Activated CD4-positive, CD25-positive, alpha-beta regulatory T cell treated with anti-CD3 and anti-CD28 coated beads, Interleukin-2, amount 50 U/mL, for 72 hours (primary cell): ENCODE results near the gene SLAMF1.
A peak's percentile ranks its signal among the peaks of the same experiment; 100 is the strongest.

Experiments used
- DNase-seq: peaks from one replicate; pipeline ENCODE4 v3.0.0; 2021

SLAMF1 gene

DNA sequence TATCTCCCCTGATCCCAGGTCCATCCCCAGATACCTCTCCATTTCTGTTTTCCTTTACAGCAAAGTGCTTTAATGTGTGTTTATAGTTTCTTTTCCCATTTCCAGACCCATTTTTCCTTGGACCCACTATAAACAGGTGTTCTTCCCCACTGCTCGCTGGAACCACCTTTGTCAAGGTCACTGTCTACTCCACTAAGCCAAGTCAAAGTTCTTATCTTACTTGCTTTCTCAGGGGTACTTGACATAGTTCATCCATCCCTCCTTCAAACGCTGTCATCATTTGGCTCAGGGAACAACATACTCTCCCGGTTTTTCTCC, 8.3 kb downstream of the SLAMF1 start:
- DNase-seq = no peak

DNA sequence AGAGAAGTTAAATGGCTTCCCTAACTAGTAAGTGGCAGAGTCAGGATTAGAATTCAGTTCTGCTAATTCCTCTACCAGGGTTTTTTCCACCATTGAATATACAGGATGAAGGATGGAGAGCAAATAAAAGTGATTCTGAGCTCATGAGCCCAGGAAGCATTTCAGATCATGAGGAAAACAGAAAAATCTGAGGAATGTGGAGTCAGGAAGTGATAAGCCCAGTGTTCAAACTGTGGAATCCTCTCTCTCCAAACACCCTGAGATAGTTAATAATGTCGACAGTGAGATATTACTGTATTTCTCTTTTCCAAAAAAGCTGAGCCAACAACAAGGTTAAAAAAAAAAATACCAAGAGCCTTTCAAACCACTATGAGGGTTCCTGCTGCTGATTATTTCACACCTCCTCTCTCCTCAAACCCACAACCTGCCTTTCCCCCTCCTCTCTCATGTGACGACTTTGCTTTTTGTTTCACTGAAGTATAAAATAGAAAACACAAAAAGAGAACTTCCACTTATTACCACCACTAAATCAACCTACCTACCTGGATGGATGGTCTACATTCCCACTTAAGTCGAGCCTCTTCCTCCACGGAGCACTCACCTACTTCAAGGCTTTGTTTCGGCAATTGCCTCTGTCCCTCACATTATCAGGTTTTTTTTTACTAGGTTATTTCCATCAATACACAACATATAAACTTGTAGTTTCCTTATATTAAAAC, 8.9 kb downstream of the SLAMF1 start:
- no peak for DNase-seq

DNA sequence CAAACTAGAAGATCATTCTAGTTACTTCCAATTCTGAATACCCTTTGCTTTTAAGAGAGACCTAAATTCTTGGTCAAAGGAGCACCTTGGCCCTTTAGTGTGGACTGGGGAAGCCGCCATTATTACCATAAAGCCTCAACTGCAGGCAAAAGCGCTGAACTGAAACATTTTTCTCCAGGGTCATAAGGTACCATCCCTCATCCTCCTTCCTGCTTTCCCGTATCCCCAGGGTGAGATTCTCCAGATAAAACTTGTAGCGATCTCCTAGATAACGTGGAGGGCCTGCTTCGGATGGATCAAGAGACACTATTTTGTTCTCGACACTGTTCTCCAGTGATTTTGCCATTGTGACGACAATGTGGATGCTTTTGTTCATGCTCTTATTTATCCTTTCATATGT, 9.8 kb downstream of the SLAMF1 start:
- no peak for DNase-seq

DNA sequence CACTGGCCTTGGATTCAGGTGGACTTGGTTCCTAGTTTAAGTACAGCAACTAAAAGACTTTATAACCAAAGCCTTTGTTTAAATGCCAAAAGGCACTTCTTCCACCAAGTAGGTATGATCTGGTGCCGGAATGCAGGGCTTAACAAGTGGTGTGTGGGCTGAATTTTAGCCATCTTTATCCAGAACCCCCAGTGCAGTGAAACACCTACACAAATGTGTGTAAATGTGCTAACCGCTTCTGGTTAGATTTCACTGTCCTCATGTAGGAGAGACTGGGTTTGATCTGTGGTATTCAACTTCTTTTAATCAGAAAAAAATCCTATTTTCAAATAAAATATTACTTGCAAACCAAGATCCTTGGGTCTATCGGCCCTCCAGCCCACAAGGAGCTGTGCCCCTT, 10.3 kb downstream of the SLAMF1 start:
- DNase-seq = no peak

DNA sequence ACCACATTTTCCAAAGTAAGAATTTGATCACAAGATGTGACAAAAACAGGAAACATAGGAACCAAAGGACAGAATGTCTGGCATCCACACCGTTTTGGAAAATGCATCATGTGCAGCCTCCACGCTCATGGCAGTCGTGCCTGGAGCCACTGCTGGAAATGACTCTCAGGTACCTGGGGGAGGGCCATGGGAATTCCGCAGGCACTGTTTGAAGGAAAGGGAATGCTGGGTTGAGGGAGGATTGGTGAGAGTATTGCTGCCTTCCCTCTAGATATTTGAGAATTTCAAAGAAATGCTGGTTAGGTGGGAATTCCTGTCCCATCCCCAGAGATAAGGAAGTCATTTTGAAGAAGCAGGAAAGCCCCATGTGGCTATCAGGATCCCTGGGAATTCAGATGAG, 10.8 kb downstream of the SLAMF1 start:
- DNase-seq = no peak

DNA sequence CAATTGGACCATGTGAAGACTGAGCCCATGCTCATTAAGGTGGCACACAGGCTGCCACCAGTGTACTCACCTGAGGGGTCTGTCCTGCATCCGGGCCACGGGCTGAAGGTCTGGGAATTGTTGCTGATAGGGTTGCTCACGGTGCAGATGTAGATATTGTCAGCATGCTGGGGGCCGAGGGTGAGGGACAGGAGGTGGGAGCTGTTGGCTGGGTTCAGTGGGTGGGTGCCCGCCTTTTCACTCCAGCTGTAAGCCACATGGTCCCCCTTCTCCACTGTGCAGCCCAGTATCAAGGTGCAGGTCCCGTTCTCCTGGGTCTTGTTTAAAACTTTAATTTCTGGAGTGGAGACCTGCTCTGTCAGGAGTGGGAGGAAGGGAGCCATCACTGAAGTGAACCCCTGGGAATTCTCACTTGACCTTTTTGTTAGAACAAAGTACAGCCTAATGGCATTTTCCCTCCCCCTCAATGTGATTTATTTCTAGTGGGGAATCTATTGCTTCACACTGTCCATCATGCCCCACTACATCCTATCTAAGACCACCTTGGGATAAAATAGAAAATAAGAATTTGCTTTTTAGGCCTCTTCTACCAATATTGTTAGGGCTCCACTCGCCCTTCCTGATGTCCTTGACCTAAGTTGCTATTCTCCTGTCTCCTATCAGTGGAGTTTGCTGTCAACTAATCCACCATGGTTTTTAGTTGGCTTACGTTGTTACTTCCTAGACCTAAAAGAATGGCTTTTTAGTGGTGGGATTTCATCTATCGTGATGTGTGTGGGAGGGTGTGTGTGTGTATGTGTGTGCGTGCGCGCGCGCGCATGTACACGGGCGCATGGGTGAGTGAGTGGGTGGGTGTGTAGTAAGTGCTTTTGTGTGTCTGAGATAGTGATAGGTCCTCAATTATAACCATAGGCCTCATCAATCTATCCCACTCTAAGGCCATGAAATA, 12.0 kb downstream of the SLAMF1 start:
- no peak for DNase-seq

DNA sequence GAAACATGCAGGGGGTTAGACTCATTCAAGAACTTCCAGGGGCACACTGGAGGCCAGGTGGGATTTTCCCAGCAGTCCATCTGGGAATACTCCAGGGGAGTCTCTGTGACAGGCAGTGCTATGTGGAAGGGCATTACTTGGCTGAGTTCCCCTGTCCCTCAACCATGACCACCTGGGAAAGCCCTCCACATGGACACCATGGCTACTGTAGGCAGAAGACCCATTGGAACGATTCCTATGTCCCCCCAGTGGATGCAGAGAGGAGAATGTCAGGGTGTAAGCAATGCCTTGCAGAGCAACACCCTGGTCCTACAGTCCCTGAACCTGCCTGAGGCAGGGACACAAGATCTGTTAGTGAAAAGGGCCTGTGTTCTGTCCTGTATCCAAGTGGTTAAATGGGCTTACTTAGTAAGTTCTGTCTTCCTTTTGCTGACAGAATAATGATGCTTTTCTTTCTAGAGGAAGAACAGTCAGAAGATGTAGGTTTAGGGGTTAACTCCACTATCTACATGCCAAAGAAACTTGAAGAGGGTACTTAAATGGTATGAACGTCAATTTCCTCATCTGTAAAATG, 13.4 kb downstream of the SLAMF1 start:
- no peak for DNase-seq

DNA sequence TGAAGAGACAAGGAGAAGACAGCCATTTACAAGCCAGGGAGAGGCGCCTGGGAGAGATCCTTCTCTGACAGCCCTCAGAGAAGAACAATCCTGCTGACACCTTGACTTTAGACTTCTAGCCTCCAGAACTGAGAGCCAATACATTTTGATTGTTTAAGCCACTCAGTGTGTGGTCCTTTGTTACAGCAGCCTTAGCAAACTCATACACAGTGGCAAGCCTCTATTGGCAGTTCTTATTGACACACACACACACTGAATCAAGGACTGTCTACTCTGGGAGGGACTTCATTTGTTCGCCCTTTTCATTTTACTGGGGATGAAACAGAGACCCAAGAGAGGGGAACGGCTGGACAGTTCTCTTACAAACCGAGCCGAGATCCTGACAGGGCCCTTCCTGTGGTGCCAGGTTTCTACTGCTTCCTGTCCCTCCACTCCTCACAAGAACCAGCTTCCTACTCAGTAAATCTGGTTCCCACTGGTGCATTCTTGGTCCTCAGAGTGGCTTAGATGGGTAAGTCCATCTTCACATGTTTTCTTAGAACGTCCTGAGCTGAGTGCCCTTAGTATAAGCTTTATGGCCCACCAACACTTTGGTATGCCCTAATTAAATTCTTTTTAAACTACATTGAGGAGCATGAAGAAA, 14.7 kb downstream of the SLAMF1 start:
- DNase-seq = no peak

DNA sequence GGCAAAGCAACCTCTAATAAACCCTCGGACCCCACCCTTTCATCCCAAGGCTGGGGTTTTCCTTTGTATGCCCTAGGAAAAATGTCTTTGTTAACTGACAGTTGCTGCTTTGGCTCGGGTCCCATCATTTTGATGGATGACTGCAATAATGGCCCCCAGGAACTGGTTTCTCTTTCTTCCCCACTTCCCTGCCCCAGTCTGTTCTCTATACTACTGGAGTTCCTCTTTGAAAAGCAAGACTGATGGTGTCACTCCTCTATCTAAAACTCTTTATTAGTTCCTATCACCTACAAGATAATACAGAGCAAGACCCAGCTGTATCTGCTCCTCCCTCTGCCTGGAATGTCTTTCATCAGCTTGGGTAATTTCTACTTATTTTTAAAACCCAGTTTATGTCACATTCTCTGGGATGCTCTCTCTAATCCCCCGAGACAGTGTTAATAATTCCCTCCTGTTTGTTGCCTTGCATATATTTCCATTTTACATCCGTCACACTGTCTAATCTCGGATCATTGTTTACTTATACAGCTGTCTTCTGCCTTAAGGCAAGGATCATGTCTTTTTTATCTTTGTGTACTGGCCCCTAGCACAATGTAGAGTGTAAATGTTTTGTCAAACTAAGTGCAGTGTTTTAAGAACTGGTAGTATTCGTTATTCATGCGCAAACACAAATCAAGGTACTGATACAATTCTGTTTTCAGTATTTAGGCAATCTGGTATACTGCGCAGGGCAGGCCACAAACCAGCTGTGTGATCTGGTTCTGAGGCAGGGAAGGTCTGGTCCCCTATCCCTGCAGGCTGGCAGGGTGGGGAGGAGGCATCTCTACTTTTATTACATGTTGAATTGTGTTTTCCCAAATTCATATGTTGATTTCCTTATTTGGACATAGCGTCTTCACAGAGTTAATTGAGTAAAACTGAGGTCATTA, 16.1 kb downstream of the SLAMF1 start:
- DNase-seq = no peak

DNA sequence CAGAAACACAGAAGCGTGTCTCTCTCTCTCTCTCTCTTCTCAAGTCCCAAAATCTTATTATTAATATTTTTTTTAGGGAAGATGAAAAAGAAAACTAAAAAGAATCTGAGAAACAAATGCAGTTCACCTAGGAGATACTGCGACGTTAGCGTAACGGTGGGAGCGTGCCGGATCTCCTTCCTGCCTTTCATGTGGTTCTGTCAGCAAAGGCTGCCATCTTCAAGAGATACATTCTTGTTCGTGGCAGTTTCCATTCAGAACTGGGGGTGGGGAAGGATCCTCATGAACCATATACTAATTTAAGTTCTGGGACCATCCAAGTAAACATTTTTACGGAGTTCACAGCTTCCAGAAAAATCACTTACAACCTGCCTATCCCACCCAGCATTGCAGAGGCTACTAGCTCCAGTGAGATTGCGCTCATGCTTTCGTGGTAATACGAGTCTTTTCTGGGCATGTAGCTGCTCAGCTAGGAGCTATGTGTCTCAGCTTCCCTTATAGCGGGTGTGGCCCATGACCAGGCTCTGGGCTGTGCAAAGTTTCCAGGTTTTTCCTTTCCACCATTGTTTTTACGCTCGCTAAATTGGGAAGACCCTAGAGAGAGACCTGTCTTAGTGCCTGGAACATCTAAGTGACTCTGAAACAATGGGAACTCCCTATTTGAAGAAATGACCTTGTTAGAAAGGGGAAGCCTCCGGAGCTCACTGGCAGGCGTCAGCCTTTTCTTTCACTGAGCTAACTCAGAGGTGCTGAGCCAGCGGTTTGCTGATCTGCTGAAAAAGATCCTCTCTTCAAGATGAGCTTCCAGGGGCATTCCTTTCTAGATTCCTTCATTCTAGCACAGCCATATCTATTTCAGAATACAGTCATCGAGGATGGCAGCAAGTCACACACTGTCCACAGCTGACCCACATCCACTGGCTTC, 17.3 kb downstream of the SLAMF1 start:
- DNase-seq = no peak

DNA sequence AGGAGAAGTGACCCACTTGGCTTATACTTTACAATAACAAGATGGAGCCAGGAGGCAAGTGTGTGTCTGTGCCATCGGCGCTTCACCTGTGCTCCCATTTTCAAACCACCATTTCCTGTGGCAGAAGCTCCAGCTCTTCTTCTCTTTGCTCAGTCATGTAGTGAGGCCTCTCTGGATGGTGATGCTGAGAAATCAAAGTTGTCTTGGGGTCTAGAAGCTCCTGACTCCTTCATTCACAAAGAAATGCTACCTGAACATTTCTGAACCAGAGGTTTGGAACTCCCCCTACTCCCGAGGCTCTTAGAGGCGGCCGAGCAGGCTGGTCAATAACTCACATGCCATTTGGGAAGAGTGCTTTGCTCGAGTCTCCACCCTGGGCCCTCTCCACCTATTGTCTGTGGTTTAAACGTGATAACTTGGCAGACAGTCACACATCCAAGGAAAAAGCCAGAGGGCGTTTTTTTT, 18.0 kb downstream of the SLAMF1 start:
- no peak for DNase-seq

DNA sequence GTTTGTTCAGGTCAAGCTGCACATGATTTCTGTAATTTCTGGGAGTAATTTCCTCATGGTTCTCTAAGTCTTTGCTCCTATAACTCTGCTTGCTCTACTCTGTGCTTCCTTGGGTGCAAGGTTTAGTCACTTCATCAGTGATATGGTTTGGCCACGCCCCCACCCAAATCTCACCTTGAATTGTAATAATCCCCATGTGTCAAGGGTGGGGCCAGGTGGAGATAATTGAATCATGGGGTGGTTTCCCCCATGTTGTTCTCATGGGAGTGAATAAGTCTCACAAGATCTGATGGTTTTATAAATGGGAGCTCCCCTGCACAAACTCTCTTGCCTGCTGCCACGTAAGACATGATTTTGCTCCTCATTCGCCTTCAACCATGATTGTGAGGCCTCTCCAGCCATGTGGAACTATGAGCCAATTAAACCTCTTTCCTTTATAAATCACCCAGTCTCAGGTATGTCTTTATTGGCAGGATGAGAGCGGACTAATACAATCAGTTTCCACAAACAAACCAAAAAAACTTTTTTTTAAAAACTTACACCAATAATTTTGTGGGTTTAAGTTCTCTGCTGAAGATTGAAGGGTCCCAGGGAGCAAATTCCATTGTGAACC, 19.1 kb downstream of the SLAMF1 start:
- peak; percentile 64 for DNase-seq

DNA sequence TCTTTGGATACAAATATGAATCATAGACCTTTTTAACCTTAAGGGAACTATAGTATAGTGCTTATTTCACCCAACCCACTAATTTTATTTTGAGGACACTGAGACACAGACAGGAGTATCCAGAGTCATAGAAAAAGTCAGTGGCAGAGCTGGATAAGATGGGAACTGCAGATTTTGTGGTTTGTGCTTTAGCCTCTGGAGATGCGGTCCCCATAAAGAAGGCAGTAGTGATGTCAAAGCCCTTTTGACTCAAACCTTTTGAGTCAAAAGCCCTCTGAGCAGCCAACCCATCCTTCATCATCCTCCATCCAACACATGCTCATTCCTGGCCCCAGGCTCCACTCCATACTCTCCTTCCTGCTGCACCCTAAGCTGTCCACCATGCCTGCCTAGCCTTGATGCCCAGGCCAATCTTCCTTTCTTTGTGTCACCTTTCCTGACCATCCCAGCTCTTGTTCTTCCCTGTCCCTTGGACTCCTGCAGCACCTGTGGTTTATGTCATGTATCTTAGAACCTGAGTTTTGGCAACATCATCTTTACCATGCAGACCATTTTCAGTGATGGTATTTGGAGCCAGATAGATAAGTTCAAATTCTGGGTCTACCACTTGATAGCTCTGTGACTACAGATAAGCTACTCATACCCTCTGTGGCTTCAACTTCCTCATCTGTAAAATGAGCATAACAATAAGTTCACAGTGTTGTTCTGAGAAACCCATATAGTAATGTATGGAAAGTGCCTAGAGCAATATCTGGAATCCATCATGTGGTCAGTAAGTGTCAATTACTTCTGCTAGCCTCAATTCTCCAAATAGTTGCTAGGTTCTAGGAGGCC, 20.1 kb downstream of the SLAMF1 start:
- DNase-seq = no peak

DNA sequence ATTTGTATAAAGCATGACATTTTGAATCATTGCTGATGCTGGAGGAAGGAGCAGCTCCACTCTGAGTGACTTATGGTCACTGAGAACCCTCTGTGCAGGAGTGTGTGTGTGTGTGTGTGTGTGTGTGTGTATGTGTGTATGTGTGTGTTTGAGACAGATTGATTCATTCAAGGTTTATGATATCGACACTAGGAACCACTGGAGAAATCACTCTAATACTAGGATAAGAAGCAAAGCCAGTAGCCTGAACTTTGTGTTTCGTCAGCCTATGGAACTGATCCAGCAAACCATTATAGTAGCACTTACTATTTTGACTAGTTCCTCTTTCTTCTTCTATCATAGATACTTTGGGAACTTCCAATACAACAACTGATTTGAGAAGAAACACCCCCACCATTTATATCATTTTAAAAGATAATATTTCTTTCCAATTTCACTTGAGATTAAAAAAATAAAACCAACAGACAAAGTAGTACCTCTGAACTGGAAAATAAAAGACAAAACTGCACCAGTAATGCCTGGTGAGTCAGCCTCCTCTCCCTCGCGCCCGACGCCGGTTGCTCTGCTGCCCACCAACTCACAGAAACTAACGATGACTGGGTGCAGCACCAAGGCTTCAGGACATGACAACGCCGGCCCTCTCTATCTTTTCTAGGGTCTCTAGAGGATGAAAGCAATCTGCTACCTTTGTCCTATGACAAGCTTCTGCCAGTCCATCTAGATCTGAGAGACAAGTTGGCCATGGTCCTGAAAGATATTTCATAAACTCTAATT, 20.9 kb downstream of the SLAMF1 start:
- DNase-seq = no peak

DNA sequence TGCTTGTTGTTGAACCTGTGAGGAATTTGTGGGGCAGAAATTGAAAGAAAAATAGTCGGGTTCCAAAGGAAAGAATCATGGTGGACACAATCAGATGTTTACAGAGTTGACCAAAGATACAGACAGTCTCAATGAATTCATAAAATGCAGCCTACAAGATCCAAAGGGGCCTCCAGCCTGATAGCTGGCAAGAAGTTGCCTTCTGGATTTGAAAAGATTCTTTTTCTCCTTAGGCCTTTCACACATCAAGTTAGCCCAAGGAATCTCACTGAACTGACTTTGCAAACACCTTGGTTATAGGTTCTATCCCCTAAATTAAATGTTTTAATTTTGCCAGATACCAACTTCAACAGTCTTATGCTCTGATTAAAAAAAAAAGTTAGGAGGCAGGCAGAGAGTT, 21.5 kb downstream of the SLAMF1 start:
- no peak for DNase-seq

DNA sequence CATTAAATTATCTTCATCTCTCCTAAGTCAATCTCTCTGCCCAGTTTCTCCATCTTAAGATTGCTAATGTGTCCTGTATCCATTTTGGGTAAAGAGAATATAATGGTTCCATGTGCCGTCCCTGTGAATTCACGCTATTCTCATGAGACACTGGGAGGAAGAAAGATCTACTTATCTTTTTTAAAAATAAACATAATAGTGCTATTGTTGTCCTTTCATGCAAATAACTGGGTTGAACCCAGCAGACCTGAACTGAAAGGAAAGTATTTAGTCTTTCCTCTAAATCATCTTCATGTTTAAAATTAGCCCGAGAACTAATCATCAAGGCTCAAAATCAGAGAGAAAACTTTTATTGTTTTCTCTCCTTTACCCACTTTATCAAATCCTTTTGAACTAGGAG, 22.4 kb downstream of the SLAMF1 start:
- DNase-seq = no peak

DNA sequence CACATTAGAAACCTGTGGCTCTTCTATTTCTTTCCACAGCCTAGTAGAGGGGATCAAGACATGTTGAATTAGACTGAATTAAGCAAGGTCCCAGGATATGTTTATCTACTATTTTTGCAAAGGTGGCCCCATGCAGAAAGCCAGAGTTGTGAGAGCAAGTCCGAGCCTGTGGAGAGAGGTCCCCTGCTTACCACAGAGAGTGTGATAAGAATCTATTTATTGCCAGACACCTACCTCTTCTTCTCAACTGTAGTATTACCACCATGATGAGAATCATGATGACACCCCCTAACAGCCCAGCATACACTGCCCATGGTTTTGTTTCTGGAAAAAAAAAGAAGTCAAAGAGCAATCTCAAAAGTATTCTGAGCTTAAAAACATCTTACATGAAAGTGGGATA, 23.0 kb downstream of the SLAMF1 start:
- no peak for DNase-seq

DNA sequence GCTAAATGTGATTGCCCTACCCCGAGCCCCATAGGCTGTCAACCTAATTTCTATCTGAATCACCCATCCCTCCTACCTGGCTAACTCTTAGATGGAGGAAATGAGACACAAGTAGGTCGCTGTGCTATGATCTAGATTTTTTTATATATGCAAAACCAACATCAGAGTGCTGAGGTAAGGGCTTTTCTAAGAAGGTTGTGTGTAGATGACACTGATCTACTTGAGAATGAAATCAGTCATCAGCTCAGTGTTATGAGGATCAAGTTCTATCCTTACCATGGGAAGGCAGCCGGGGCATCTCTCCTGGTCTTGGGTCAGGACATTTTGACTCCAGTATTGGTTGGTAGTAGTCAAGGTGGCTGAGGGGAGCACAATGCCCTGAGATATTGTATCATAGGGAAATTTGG, 23.6 kb downstream of the SLAMF1 start:
- no peak for DNase-seq
